Ishikawa (cell line): ENCODE measurements around the gene PROSER1.

Source experiments
- CEBPB ChIP-seq: IDR thresholded peaks from 2 replicates; pipeline ENCODE4 v1.6.1; 2012
- CREB1 ChIP-seq: IDR thresholded peaks from 2 replicates; pipeline ENCODE4 v1.6.1; 2012; ENCODE audit warnings: low read depth
- EGR1 ChIP-seq: IDR thresholded peaks from 2 replicates; pipeline ENCODE4 v1.6.1; 2012
- EP300 ChIP-seq: IDR thresholded peaks from 2 replicates; pipeline ENCODE4 v1.6.1; 2012; ENCODE audit warnings: borderline replicate concordance
- FOXM1 ChIP-seq: IDR thresholded peaks from 2 replicates; pipeline ENCODE4 v1.6.1; 2012; ENCODE audit warnings: low read depth, borderline replicate concordance
- MAX ChIP-seq: IDR thresholded peaks from 2 replicates; pipeline ENCODE4 v1.6.1; 2012
- NFIC ChIP-seq: IDR thresholded peaks from 2 replicates; pipeline ENCODE4 v1.6.1; 2012
- RAD21 ChIP-seq: IDR thresholded peaks from 2 replicates; pipeline ENCODE4 v1.6.1; 2012; ENCODE audit warnings: low read depth
- REST ChIP-seq: IDR thresholded peaks from 2 replicates; pipeline ENCODE4 v1.6.1; 2012; ENCODE audit warnings: low read depth, mild to moderate bottlenecking
- TCF12 ChIP-seq: IDR thresholded peaks from 2 replicates; pipeline ENCODE4 v1.6.1; 2012; ENCODE audit warnings: low read depth
- TEAD4 ChIP-seq: IDR thresholded peaks from 2 replicates; pipeline ENCODE4 v1.6.1; 2012
- USF1 ChIP-seq: IDR thresholded peaks from 2 replicates; pipeline ENCODE4 v1.6.1; 2012
- YY1 ChIP-seq: IDR thresholded peaks from 2 replicates; pipeline ENCODE4 v1.6.1; 2012; ENCODE audit warnings: low read depth

- no peak for TF ChIP-seq TCF12
- TF ChIP-seq NFIC: no peak
- TF ChIP-seq CEBPB: no peak
- TF ChIP-seq CREB1: no peak
- no peak for TF ChIP-seq FOXM1
- TF ChIP-seq EP300: no peak
- no peak for TF ChIP-seq REST
- TF ChIP-seq USF1: no peak
- TF ChIP-seq YY1: no peak
- TF ChIP-seq EGR1: no peak
- TF ChIP-seq TEAD4: no peak
- no peak for TF ChIP-seq MAX
- TF ChIP-seq RAD21: no peak
These were observed 10.9 kb upstream of the PROSER1 start for GRCh38 chr13:39048806-39049205.
